ENCODE measurements around the gene SPACA4.

GRCh38 chr19:48606463-48607358 is at the start of gene SPACA4:
- TF ChIP-seq CTCF (IDR thresholded peaks at IDR 0.05) = no peak
- TF ChIP-seq EP300 (IDR thresholded peaks at IDR 0.05) = no peak
